OCI-LY7 (cell line): ENCODE results near the gene FHIT. TPM values are rescaled to one million over a fixed set of nuclear protein-coding genes. Genes with fewer than 3 reads are reported as not detected.

Experiments
- BruUV-seq: library from RNA; stranded (reverse); fragments of 400-500 nt; replicated peaks from 2 replicates; lab custom pipeline; 2021; lab: Mats Ljungman, UMichigan
- CTCF ChIA-PET: fragments of 300-600 bp; sonication (Branson Sonifier 250); formaldehyde crosslinking; loops from one replicate; lab custom pipeline; 2022; ENCODE audit warnings: antibody characterized with exemption; ENCODE audit not compliant: unreplicated experiment; lab: Charles Lee
- POLR2A ChIA-PET: fragments of 300-600 bp; sonication (Branson Sonifier 250); formaldehyde crosslinking; loops from one replicate; lab custom pipeline; 2022; ENCODE audit warnings: antibody characterized with exemption; lab: Charles Lee
- DNase-seq: peaks from one replicate; pipeline ENCODE4 v3.0.0-alpha.2; 2015; ENCODE audit warnings: low spot score
- H2AFZ ChIP-seq: fragments of 200-600 bp; sonication (generic), shearing (Covaris generic); 2 replicates; pipeline ENCODE4 v1.6.1; 2014; ENCODE audit warnings: mild to moderate bottlenecking, antibody characterized with exemption, low read length, moderate library complexity
- H3K27ac ChIP-seq: fragments of 200-600 bp; sonication (generic); 2 replicates; pipeline ENCODE4 v1.5.1; 2014; ENCODE audit warnings: mixed run types, low read depth, mild to moderate bottlenecking, moderate library complexity, low read length, inconsistent platforms; ENCODE audit not compliant: poor library complexity, severe bottlenecking
- H3K36me3 ChIP-seq: fragments of 200-600 bp; sonication (generic); 2 replicates; pipeline ENCODE4 v1.6.1; 2014; ENCODE audit warnings: mild to moderate bottlenecking, antibody characterized with exemption, low read length, moderate library complexity, mixed read lengths; ENCODE audit not compliant: insufficient read depth
- H3K4me1 ChIP-seq: fragments of 200-600 bp; sonication (generic); 2 replicates; pipeline ENCODE4 v1.5.1; 2014; ENCODE audit warnings: mild to moderate bottlenecking, low read length; ENCODE audit not compliant: insufficient read depth, poor library complexity, severe bottlenecking
- H3K4me2 ChIP-seq: fragments of 200-600 bp; sonication (generic); 2 replicates; pipeline ENCODE4 v1.6.1; 2014; ENCODE audit warnings: mild to moderate bottlenecking, low read length
- H3K4me3 ChIP-seq: fragments of 200-600 bp; sonication (generic); 2 replicates; pipeline ENCODE4 v1.5.1; 2014; ENCODE audit warnings: mild to moderate bottlenecking, low read depth, low read length; ENCODE audit not compliant: poor library complexity, severe bottlenecking
- H3K79me2 ChIP-seq: fragments of 200-600 bp; sonication (generic); 2 replicates; pipeline ENCODE4 v1.6.1; 2016; ENCODE audit warnings: low read depth, mild to moderate bottlenecking, low read length, moderate library complexity, mixed read lengths; ENCODE audit not compliant: insufficient read depth
- H3K9me2 ChIP-seq: fragments of 200-600 bp; sonication (generic); 2 replicates; pipeline ENCODE4 v1.6.1; 2016; ENCODE audit warnings: mild to moderate bottlenecking, low read length, mixed read lengths; ENCODE audit not compliant: insufficient read depth
- H3K9me3 ChIP-seq: fragments of 200-600 bp; sonication (generic); 2 replicates; pipeline ENCODE4 v1.6.1; 2014; ENCODE audit warnings: mild to moderate bottlenecking, mixed run types, low read length, mixed read lengths
- H4K20me1 ChIP-seq: fragments of 200-600 bp; sonication (generic); 2 replicates; pipeline ENCODE4 v1.6.1; 2014; ENCODE audit warnings: mild to moderate bottlenecking, antibody characterized with exemption, low read length, moderate library complexity, mixed read lengths; ENCODE audit not compliant: insufficient read depth
- EZH2phosphoT487 ChIP-seq: fragments of 200-600 bp; sonication (generic); IDR thresholded peaks from 2 replicates; pipeline ENCODE4 v1.6.1; 2018; ENCODE audit warnings: low read depth, borderline replicate concordance, mild to moderate bottlenecking, mixed run types, antibody characterized with exemption, low read length, moderate library complexity, mixed read lengths
- intact Hi-C: fragments of 100-400 bp; cut with micrococcal nuclease; formaldehyde crosslinking; loops from one replicate; pipeline ENCODE4 v1.10.0; 2022; ENCODE audit not compliant: unreplicated experiment
- total RNA-seq, 2 experiments: library from RNA; depleted of rRNA in 1 of 2; stranded (reverse); fragments of >200 nt in 1 of 2; shearing (Covaris generic) in 1 of 2; gene quantifications; 2 replicates each; pipeline ENCODE4 v1.2.3, GENCODE V29; 2014 to 2022
- TF ChIP-seq, protein P1 (sequence below): fragments of 200-600 bp; sonication (generic); conservative IDR thresholded peaks from 2 replicates; pipeline ENCODE4 v1.5.1; 2014; ENCODE audit warnings: mild to moderate bottlenecking, antibody characterized with exemption, low read length, moderate library complexity, mixed read lengths

The FHIT gene
- total RNA-seq, 2 experiments from 2014 or later = 5.0 to 10.9 TPM

DNA sequence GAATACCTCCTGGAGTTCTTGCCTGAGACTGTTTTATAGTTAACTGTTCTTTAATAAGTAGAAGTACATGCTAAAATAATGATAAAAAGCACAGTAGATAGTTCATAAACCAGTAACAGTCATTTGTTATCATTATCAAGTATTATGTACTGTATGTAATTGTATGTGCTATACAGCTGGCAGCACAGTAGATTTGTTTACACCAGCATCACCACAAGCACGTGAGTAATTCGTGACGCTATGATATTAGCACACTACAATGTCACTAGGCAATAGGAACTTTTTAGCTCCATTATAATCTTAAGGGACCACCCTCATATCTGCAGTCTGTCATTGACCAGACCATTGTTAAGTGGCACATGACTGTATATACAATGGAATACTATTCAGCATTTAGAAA, 534.7 kb downstream of the FHIT start:
- intact Hi-C loops = no loop called here
- Histone ChIP-seq H3K4me3 (no peak overlapping the region), H3K79me2 (no peaks in the 10 kb centered on the region), H4K20me1 (no peaks in the 10 kb centered on the region), H3K36me3 (no peaks in the 10 kb centered on the region), H3K27ac (no peak overlapping the region), H3K4me2 (no peak overlapping the region), H3K9me2 (no peaks in the 10 kb centered on the region), H3K9me3 (no peaks in the 10 kb centered on the region), H2AFZ (no peak overlapping the region), H3K4me1 (no peaks in the 10 kb centered on the region)
- TF ChIP-seq EZH2phosphoT487 = no peak
- TF ChIP-seq, protein P1, sequence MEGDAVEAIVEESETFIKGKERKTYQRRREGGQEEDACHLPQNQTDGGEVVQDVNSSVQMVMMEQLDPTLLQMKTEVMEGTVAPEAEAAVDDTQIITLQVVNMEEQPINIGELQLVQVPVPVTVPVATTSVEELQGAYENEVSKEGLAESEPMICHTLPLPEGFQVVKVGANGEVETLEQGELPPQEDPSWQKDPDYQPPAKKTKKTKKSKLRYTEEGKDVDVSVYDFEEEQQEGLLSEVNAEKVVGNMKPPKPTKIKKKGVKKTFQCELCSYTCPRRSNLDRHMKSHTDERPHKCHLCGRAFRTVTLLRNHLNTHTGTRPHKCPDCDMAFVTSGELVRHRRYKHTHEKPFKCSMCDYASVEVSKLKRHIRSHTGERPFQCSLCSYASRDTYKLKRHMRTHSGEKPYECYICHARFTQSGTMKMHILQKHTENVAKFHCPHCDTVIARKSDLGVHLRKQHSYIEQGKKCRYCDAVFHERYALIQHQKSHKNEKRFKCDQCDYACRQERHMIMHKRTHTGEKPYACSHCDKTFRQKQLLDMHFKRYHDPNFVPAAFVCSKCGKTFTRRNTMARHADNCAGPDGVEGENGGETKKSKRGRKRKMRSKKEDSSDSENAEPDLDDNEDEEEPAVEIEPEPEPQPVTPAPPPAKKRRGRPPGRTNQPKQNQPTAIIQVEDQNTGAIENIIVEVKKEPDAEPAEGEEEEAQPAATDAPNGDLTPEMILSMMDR = no peak
- no peak for DNase-seq
- ChIA-PET POLR2A (no interaction called here), CTCF (no interaction called here)
- BruUV-seq = no TSS peak

DNA sequence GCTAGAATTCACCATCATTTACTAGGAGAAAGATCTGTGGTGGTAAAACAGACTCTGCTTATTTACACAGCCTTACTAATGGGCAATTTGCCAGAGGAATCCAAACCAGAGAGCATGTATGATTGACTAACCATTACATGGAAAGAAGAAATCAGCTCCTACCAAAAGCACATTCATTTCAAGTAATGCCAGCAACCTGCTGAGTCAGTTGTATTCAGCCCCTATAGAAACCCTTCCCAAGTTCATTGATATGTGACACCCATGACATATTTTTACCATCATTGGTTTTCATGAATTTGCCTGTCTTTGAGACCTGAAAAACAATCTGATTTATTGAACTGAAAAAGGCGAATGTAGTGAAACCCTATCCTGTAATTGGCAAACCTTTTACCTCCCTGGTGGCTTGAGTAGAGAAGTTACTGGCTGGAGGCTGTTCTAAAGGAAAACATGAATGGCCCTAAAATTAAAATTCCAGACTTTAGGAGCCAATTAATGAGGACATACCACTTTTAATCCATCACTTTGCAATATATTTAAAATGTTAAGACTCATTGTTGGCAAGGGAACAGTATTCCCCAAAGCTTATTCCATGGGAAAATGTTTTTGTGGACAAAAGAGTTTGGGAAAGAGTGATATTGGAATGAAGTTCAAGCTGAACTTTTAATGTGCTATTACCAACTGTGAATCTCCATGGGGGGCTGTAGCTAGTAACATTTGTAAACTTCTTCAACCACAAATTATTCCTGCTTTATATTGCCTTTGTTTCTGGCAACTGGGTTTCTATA, 542.9 kb downstream of the FHIT start:
- H3K4me1 ChIP-seq = no peaks in the 10 kb centered on the region
- TF ChIP-seq, protein P1 = no peak
- no peak for TF ChIP-seq EZH2phosphoT487
- H2AFZ ChIP-seq = no peak overlapping the region
- CTCF ChIA-PET = no interaction called here
- intact Hi-C loops = no loop called here
- no peaks in the 10 kb centered on the region for H4K20me1 ChIP-seq
- H3K4me2 ChIP-seq = no peak overlapping the region
- no TSS peak for BruUV-seq
- no peak overlapping the region for H3K4me3 ChIP-seq
- H3K79me2 ChIP-seq = no peaks in the 10 kb centered on the region
- DNase-seq = no peak
- H3K27ac ChIP-seq = no peak overlapping the region
- POLR2A ChIA-PET = no interaction called here
- no peaks in the 10 kb centered on the region for H3K9me2 ChIP-seq
- H3K9me3 ChIP-seq = no peaks in the 10 kb centered on the region
- no peaks in the 10 kb centered on the region for H3K36me3 ChIP-seq

DNA sequence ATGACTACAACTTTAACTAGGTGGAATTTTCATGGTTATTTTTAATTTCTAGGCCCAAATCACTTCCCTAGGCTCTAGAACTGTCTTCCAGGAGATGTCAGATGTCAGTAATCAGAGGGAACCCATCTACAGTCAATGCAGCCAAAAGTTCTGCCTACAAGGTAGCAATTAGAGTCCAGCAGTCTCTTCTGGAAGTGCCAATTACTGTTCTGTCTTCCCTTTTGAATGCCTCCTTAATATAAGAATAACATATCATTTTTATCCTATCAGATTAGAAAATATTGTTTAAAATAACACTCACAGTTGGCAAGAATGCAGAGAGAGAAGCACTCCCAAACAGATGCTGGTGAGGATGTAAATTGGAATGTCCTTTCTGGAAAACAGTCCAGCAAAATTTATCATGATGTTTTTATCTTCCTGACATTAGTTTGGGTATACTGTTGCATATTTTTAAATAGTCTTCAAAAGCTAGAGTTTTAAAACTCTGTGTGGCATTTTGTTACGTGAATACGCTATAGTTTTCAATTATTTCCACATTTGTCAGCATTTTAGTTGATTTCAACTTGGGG, 543.7 kb downstream of the FHIT start:
- Histone ChIP-seq H3K9me3 (no peaks in the 10 kb centered on the region), H3K9me2 (no peaks in the 10 kb centered on the region), H3K36me3 (no peaks in the 10 kb centered on the region), H4K20me1 (no peaks in the 10 kb centered on the region), H3K27ac (no peak overlapping the region), H3K4me3 (no peak overlapping the region), H3K4me2 (no peak overlapping the region), H2AFZ (no peak overlapping the region), H3K79me2 (no peaks in the 10 kb centered on the region), H3K4me1 (no peaks in the 10 kb centered on the region)
- ChIA-PET POLR2A (no interaction called here), CTCF (no interaction called here)
- no TSS peak for BruUV-seq
- no peak for DNase-seq
- no peak for TF ChIP-seq EZH2phosphoT487
- TF ChIP-seq, protein P1 = no peak
- intact Hi-C loops = no loop called here
